PFSK-1 (cell line): ENCODE data around the gene POU6F2.

Source experiments
- FOXP2 ChIP-seq: optimal IDR thresholded peaks from 2 replicates; pipeline ENCODE3; 2011; ENCODE audit warnings: borderline replicate concordance, control low read depth, inconsistent platforms; ENCODE audit not compliant: insufficient read depth; ENCODE audit errors: extremely low read length, extremely low read depth
- POLR2AphosphoS5 ChIP-seq: IDR thresholded peaks from 2 replicates; pipeline ENCODE4 v1.6.1; 2012; ENCODE audit warnings: low read depth, mild to moderate bottlenecking, control low read depth, low read length, moderate library complexity
- SIN3A ChIP-seq: IDR thresholded peaks from 2 replicates; pipeline ENCODE4 v1.6.1; 2012; ENCODE audit warnings: mild to moderate bottlenecking, low read length, moderate library complexity, borderline replicate concordance; ENCODE audit not compliant: insufficient read depth
- TAF1 ChIP-seq: IDR thresholded peaks from 2 replicates; pipeline ENCODE4 v1.6.1; 2012; ENCODE audit warnings: low read length, control low read depth, borderline replicate concordance; ENCODE audit not compliant: insufficient read depth
- TF ChIP-seq, protein P1 (sequence below), 2 experiments: IDR thresholded peaks; 2 replicates each; pipeline versions ENCODE4 v1.6.1 to v1.8.0; 2011 to 2012; ENCODE audit warnings: low read depth in 2 of 2, low read length in 2 of 2, control low read depth in 1 of 2, inconsistent platforms in 1 of 2, mild to moderate bottlenecking in 1 of 2, moderate library complexity in 1 of 2; ENCODE audit not compliant: insufficient read depth in 1 of 2

The POU6F2 gene

DNA sequence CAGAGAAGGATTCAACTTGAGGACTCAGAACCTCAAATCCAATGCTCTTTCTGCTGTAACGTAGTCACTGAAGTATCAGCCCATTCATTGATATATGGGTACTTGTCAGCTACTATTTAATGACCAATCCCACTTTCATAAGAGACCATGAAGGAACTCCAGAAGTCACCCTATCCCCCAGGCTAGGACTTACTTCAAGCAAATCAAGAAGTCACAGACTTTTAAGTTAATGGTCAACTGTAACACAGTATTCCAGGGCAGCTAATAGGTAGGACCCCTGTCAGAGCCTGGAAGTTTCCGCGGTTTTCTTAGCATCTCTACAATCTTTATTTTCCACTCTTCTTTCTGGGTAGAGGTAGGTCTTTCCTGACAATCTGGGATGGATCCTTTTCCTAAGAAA, 269.9 kb downstream of the POU6F2 start:
- TF ChIP-seq, protein P1, sequence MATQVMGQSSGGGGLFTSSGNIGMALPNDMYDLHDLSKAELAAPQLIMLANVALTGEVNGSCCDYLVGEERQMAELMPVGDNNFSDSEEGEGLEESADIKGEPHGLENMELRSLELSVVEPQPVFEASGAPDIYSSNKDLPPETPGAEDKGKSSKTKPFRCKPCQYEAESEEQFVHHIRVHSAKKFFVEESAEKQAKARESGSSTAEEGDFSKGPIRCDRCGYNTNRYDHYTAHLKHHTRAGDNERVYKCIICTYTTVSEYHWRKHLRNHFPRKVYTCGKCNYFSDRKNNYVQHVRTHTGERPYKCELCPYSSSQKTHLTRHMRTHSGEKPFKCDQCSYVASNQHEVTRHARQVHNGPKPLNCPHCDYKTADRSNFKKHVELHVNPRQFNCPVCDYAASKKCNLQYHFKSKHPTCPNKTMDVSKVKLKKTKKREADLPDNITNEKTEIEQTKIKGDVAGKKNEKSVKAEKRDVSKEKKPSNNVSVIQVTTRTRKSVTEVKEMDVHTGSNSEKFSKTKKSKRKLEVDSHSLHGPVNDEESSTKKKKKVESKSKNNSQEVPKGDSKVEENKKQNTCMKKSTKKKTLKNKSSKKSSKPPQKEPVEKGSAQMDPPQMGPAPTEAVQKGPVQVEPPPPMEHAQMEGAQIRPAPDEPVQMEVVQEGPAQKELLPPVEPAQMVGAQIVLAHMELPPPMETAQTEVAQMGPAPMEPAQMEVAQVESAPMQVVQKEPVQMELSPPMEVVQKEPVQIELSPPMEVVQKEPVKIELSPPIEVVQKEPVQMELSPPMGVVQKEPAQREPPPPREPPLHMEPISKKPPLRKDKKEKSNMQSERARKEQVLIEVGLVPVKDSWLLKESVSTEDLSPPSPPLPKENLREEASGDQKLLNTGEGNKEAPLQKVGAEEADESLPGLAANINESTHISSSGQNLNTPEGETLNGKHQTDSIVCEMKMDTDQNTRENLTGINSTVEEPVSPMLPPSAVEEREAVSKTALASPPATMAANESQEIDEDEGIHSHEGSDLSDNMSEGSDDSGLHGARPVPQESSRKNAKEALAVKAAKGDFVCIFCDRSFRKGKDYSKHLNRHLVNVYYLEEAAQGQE (IDR thresholded peaks at IDR 0.05; ENCODE audit: insufficient read depth in 1 of 2, low read depth in 2 of 2, low read length in 2 of 2), result no peak
- TF ChIP-seq SIN3A (no peak), FOXP2 (no peak), TAF1 (no peak), POLR2AphosphoS5 (no peak)

DNA sequence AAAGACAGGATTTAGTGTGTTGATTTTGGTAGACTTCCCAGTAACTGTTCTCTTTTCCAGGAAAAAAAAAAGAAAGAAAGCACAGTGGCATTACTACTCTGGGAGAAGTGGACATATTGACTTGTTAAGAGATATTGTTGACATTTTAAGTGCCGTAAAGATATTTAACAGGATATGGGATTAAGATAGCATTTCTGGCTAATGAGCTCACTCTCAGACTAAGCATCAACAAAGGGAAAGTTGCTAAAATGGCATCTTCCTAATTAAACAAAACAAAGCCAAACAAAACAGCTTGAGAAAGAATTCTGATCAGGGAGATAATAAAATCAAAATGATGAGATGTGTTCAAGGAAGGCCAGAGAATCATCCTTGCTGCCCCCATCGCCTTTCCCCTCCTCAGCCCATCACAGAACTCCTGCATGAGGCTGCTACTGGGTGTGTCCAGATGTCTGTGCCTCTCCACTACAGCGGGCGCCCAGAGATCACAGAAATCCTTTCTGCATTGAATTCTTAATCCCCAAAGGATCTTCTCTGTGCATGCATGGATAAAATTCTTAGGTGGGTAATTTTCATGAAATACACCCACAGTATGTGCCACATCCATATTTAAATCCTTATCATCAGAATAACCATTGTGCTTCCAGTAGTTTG, 270.5 kb downstream of the POU6F2 start:
- TF ChIP-seq POLR2AphosphoS5 (peak; percentile 31; the same call in 1 of the 2 replicates), SIN3A (no peak), TAF1 (no peak), FOXP2 (no peak)
- TF ChIP-seq, protein P1 (IDR thresholded peaks at IDR 0.05; ENCODE audit: insufficient read depth in 1 of 2, low read depth in 2 of 2, low read length in 2 of 2), result 0 out of 4 replicates have a peak, but pooled peaks of 1 of the 2 experiments have one; percentile 28

DNA sequence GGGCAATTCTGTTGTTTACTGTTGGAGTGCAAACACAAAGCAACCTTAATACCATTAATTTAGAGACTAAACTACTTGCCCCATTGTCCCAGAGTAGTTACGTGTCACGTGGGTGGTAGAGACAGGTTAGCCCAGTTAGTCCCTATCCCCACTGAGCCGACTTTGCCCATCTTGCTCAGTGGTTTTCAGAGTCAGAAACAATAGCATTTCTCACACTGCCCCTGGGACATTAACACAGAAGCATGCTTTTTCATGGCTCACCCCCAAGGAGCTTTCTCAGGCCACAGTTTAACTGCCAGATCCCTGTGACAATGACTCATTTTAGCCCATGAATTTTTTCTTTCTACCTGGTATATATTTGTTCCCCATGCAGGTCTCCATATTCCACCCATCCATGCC, 271.0 kb downstream of the POU6F2 start:
- TF ChIP-seq TAF1 (no peak), FOXP2 (no peak), POLR2AphosphoS5 (no peak), SIN3A (no peak)
- TF ChIP-seq, protein P1 (IDR thresholded peaks at IDR 0.05; ENCODE audit: insufficient read depth in 1 of 2, low read depth in 2 of 2, low read length in 2 of 2), result no peak

DNA sequence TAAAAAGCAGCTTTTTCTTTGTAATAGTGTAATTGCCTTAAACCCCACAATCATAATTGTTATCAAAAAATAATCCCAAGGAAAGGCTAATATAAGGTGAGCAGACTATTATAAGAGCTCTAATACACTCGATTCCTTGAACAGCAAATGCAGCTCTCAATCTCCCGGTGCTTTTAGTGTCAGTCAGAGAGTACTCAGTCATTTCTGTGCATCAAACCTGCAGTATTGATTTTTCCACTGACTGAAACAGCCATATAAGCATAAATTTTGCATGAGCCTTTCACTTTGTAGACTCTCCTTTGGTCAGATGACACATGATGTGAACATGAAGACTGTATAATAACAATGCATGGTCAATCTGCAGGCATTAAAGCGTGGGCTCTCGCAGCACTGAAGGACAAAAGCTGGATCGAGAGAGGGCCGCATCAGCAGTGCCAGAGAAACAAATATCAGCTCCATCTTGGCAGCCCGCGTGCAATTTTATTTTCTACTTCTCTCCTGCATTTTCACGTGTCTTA, 272.0 kb downstream of the POU6F2 start:
- TF ChIP-seq SIN3A (no peak), TAF1 (no peak), FOXP2 (no peak), POLR2AphosphoS5 (no peak)
- TF ChIP-seq, protein P1 (IDR thresholded peaks at IDR 0.05; ENCODE audit: insufficient read depth in 1 of 2, low read depth in 2 of 2, low read length in 2 of 2), result no peak

DNA sequence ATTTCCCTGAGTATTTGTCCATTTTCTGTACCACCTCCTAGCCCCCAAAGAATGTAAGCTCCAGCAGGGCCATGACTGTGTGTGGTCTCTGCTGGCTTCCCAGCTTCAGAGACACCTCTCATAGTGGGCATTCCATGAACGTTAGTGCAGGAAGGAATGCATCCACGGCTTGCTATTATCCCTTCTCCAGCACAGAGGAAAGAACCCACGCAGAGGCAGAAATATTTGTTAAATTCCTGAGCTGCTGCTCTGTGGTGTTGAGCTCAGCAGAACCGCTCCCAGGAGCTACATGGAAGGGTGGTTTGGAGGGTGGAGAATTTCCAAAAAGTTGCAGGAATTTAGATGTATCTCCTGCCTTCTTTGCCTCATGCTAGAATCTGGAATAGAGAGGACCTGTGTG, 275.2 kb downstream of the POU6F2 start:
- TF ChIP-seq, protein P1 (IDR thresholded peaks at IDR 0.05; ENCODE audit: insufficient read depth in 1 of 2, low read depth in 2 of 2, low read length in 2 of 2), result no peak
- TF ChIP-seq FOXP2 (no peak), POLR2AphosphoS5 (no peak), TAF1 (no peak)
